ENCODE data around the gene HOXD9.

Gene HOXD9

GRCh38 chr2:176122683-176123410 lies at the start of gene HOXD9:
Gene HOXD9, plus strand, starts transcription at chr2:176122719. Its CDS starts 50 bp downstream, at chr2:176122769.
- no peak for DNase-seq (ENCODE audit: extremely low read depth in 1 of 2, low read depth in 1 of 2)

- no peak for DNase-seq (ENCODE audit: extremely low read depth in 1 of 2, low read depth in 1 of 2)
Observed at GRCh38 chr2:176072951-176073904, 49.3 kb upstream of the HOXD9 start.

DNA sequence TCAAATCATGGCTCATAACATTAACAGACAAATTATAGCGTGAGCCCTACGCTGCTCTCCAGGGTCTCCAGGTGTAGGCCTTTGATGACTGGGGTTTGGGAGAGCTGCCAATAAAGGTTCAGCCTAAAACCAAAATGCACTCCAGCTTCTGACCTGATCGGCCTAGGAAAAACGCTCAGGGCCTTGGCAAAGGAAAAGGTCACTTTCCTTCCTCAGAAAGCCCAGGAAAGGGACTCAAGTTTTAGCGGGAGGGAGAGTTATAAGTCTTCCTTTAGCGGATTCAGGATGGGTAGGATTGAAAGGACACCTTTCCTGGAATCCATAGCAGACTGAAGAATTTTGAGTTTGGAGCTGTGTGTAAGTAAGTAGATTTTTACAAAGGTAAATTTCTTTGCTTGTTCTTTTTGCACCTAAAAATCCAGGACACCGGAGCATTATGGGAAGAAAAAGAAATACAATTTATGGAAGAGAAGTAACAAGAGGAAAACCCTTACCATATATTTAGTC lies 47.5 kb upstream of the HOXD9 start:
- no peak for DNase-seq (ENCODE audit: extremely low read depth in 1 of 2, low read depth in 1 of 2)

GRCh38 chr2:176075481-176075880 lies 47.0 kb upstream of the HOXD9 start:
- no peak for DNase-seq (ENCODE audit: extremely low read depth in 1 of 2, low read depth in 1 of 2)

DNA sequence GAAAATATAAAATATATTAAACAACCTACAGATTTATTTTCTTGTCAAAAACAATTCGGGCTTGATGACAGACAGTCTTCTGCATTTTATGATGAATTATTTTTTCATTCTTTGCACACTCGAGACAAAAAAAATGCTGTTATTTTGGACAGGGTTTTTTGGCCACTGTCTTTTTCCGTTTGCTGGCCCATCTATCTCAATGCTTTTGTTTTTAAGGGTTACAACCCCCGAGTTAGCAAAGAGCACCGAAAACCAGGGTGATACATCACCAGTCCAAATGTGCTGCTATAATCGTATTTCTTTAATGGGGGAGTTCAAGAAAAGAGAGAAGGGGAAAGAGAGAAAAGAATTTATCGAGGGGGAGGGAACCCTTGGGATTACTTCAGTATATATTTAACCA lies 46.5 kb upstream of the HOXD9 start:
- DNase-seq (ENCODE audit: extremely low read depth in 1 of 2, low read depth in 1 of 2), result no peak

GRCh38 chr2:176076796-176077195 lies 45.7 kb upstream of the HOXD9 start:
- DNase-seq (ENCODE audit: extremely low read depth in 1 of 2, low read depth in 1 of 2), result no peak

DNA sequence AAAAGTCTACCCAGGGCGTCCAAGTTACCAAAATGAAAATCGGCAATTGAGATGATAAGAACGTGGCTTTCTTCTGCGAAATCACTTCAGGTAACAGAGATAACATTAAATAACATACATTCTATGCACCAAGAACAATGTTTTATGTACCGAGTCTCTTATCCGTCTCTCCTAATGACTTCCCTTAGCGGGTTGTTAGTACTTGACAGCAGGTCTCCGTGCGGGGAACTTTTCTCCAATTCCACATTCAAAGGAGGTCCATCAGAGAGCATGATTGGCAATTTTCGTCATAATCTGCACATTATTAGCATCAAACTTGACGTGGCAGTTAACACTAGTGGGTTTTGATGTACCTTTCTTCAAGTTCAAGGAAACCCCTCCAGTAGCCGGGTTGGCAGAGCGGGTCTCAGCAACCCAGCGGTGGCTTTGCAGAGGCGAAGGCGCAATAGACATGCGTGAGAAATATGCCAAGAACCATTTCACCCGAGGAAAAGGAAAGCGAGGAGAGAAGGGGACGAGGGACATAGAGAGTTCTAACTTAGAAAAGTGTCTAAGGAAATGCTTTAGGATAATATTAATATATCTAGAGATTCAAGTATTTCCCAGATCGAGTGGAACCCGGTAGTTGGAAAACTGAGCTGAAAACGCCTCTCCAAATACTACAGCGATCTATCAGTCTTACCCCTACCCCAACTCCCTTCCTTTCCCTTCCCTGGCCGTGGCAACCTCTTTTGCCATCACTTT lies 43.8 kb upstream of the HOXD9 start:
- DNase-seq (ENCODE audit: extremely low read depth in 1 of 2, low read depth in 1 of 2), result no peak

GRCh38 chr2:176079285-176079830 lies 43.2 kb upstream of the HOXD9 start:
- DNase-seq (ENCODE audit: extremely low read depth in 1 of 2, low read depth in 1 of 2), result no peak

DNA sequence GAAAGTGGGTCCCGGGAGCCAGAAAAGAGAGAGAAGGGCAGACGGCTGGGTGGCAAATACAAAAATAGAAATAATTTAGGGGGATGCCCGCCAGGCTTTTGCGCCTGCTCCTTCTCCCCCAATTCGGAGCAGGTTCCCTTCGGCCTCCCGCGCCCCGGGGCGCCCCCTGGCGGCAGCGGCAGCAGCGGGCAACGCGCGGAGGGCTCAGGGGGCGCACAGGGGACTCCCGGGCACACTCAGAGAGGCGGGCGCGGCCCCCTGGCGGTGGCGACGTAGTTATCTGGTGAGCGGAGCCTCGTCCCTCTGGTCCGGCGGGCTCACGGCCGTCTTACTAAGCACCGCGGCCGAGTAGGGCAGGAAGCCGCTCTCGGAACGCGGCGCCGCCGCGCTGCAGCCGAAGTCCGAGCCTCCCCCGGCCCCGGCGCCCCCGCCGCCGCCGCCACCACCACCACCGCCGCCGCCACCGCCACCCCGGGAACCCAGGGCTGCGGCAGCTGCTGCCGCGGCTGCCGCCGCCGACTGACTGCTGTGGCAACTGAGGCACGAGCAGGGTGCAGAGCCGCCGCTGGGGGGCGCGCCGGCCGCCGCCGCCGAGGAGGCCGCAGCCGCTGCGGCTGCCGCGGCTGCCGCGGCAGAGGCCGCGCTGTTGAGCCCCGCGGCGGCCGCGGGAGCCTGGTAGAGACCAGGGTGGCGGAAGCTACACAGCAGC lies 42.5 kb upstream of the HOXD9 start:
- DNase-seq (ENCODE audit: extremely low read depth in 1 of 2, low read depth in 1 of 2), result no peak

GRCh38 chr2:176080540-176081375 lies 41.8 kb upstream of the HOXD9 start:
- no peak for DNase-seq (ENCODE audit: extremely low read depth in 1 of 2, low read depth in 1 of 2)

- DNase-seq (ENCODE audit: extremely low read depth in 1 of 2, low read depth in 1 of 2), result no peak
Observed at GRCh38 chr2:176081376-176081836, 41.1 kb upstream of the HOXD9 start.

DNA sequence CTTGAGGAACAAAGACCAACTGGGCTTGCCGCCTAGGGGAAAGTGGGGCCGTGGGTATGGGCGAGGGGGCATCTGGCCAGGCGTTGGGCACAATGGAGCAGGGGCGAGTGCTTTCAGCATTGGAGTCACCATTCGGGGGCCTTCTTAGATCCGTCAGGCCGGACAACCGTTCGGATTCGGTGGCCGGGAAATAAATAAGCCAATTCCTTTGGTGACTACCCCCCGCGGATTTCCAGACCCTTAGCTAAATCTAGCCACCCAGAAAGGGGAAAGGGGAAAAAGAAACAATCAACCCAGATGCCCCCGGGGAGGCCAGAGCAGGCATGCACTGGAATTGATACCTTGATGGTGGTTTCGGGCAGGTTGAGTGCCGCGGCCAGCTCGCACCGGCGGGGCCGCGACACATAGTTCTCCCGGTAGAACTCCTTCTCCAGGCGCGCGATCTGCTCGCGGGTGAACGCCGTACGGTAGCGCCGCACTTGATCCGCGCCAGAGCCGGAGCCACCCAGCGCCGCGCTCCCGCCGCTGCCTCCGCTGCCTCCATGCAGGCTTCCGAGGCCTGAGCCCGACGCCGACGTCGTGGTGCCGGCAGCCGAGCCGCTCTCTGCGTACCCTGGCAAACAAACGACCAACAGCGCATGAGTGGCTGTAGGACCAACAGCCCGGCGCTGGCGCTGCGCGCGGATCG lies 40.5 kb upstream of the HOXD9 start:
- DNase-seq (ENCODE audit: extremely low read depth in 1 of 2, low read depth in 1 of 2), result no peak

DNA sequence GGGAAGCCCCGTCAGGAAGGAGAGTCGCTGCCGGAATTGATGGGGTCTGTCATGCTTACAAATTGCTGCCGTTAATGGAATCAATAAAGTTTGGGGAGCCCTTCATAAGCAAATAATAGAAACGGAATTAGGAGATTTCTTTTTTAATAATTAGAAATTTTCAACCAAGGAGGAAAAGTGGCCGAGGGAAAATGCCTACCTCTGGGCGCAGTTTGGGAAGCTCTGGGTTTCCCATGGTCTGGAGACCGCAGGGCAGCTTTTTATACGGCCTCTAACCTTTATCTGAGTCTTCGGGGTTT lies 40.0 kb upstream of the HOXD9 start:
- DNase-seq (ENCODE audit: extremely low read depth in 1 of 2, low read depth in 1 of 2), result no peak

- DNase-seq (ENCODE audit: extremely low read depth in 1 of 2, low read depth in 1 of 2), result no peak
Observed at GRCh38 chr2:176082824-176083751, 39.4 kb upstream of the HOXD9 start.

DNA sequence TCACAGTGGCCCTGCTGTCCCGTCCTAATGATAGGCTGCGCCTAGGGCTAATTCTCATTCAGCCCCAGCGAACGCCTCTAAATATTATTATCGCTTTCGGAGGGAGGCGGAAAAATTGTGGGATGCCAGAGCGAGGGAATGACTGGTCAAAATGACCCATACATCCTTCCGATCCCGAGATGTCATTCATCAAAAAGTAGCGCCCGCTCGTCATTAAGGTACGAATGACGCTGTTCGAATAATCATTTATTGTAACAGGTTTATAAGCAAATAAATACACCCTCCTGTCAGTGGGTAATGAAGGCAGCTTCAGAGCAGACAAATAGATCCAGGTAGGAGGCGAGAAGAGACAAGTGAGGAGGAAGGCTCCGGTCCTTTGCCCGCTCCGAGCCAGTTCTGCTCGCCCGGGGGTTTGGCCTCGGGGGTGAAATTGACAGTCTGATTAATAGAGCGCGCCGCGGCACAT lies 38.7 kb upstream of the HOXD9 start, which contains the start of gene EVX2:
EVX2 (minus strand) TSS at position 167 of the 466 bp plus-strand sequence. CDS start 186 bp downstream, outside the sequence.
- no peak for DNase-seq (ENCODE audit: extremely low read depth in 1 of 2, low read depth in 1 of 2)

DNA sequence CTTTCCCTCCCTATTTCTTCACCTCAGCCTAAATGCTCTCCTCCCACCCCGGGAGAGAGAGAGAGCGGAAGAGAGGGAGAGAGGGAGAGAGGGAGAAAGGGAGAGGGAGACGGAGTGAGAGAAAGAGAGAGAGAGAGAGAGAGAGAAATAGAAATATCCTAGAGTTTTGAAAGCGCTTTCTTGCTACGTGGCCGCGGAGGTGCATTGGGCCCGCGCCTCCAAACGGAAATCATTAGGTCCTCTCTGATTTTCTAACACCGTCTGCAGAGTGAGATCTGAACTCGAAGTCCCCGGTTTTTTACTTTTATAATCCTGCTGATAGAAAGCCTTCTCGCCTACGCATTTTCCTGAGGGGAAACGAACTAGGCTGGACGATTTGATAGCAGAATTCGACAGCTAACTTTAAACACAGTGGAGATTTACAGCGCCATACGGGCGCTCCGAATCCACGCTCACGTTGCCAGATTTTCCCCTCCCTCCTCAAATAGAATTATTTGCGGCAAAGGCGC lies 37.9 kb upstream of the HOXD9 start:
- no peak for DNase-seq (ENCODE audit: extremely low read depth in 1 of 2, low read depth in 1 of 2)

GRCh38 chr2:176085120-176085788 lies 37.3 kb upstream of the HOXD9 start:
- no peak for DNase-seq (ENCODE audit: extremely low read depth in 1 of 2, low read depth in 1 of 2)

Data from stimulated activated CD8-positive, alpha-beta memory T cell treated with anti-CD3 and anti-CD28 coated beads, Interleukin-7, amount 100 ng/mL, for 48 hours (primary cell).